Ascending aorta (tissue), 2 donors: ENCODE measurements around the gene CXCL12. TPM values are rescaled to one million over a fixed set of nuclear protein-coding genes. Genes with fewer than 3 reads are reported as not detected.

Experiments used
- DNase-seq, 2 donors: peaks; one replicate each; pipeline ENCODE4 v3.0.0-alpha.2; 2019; ENCODE audit warnings: low spot score in 2 of 2
- H3K27ac ChIP-seq, 2 donors: fragments of 200-600 bp; sonication (generic); one replicate each; pipeline ENCODE4 v1.5.1; 2016 to 2017; ENCODE audit warnings: mild to moderate bottlenecking in 1 of 2
- H3K27me3 ChIP-seq: fragments of 200-600 bp; sonication (generic); one replicate; pipeline ENCODE4 v1.5.1; 2017
- H3K36me3 ChIP-seq, 2 donors: fragments of 200-600 bp; sonication (generic); one replicate each; pipeline ENCODE4 v1.5.1; 2016
- H3K4me1 ChIP-seq, 2 donors: fragments of 200-600 bp; sonication (generic); one replicate each; pipeline ENCODE4 v1.5.1; 2016 to 2017; ENCODE audit warnings: mild to moderate bottlenecking in 1 of 2
- H3K4me3 ChIP-seq, 2 donors: fragments of 200-600 bp; sonication (generic); one replicate each; pipeline ENCODE4 v1.5.1; 2016 to 2017; ENCODE audit warnings: mild to moderate bottlenecking in 1 of 2
- H3K9me3 ChIP-seq, 2 donors: fragments of 200-600 bp; sonication (generic); one replicate each; pipeline ENCODE4 v1.5.1; 2016
- CTCF ChIP-seq, 3 experiments: fragments of 200-600 bp in 2 of 3; fragments of 450-650 bp in 1 of 3; sonication (generic) in 2 of 3; IDR thresholded peaks; one replicate each; pipeline ENCODE4 v1.5.1; 2016 to 2019; ENCODE audit warnings: antibody characterized with exemption in 3 of 3, mild to moderate bottlenecking in 1 of 3, moderate library complexity in 1 of 3
- intact Hi-C: fragments of 100-400 bp; cut with DNase I; formaldehyde crosslinking; loops from one replicate; pipeline ENCODE4 v1.15.1; 2023
- total RNA-seq: library from RNA; depleted of rRNA; stranded (reverse); fragments of >200 nt; gene quantifications from one replicate; pipeline ENCODE4 v1.1.0, GENCODE V29; 2016

Gene CXCL12
- total RNA-seq, 1 donor from 2014 or later: 288 TPM

- no peak for TF ChIP-seq CTCF (IDR thresholded peaks at IDR 0.05)
- intact Hi-C loops: no loop called here
- peaks cover 11 to 16% of the 10 kb centered on the region in 2 donors for H3K36me3 ChIP-seq
- no peaks in the 10 kb centered on the region for H3K27me3 ChIP-seq
- no peak overlapping the region for H3K27ac ChIP-seq
- no peaks in the 10 kb centered on the region for H3K9me3 ChIP-seq
- no peak for DNase-seq
- H3K4me3 ChIP-seq: no peak overlapping the region
- H3K4me1 ChIP-seq: no peaks in the 10 kb centered on the region
These were observed 14.1 kb downstream of the CXCL12 start for GRCh38 chr10:44370731-44371248.

GRCh38 chr10:44369854-44370253 lies 15.0 kb downstream of the CXCL12 start:
- Histone ChIP-seq H3K9me3 (no peaks in the 10 kb centered on the region), H3K4me1 (no peaks in the 10 kb centered on the region), H3K4me3 (no peak overlapping the region), H3K36me3 (peaks cover 4 to 16% of the 10 kb centered on the region in 2 donors), H3K27me3 (no peaks in the 10 kb centered on the region), H3K27ac (no peak overlapping the region)
- no peak for DNase-seq
- intact Hi-C loops: no loop called here
- no peak for TF ChIP-seq CTCF (IDR thresholded peaks at IDR 0.05)

- Histone ChIP-seq H3K36me3 (peaks cover 4 to 16% of the 10 kb centered on the region in 2 donors), H3K9me3 (no peaks in the 10 kb centered on the region), H3K4me1 (no peaks in the 10 kb centered on the region), H3K4me3 (no peak overlapping the region), H3K27me3 (no peaks in the 10 kb centered on the region), H3K27ac (no peak overlapping the region)
- intact Hi-C loops: no loop called here
- TF ChIP-seq CTCF (IDR thresholded peaks at IDR 0.05): no peak
- no peak for DNase-seq
These were observed 15.6 kb downstream of the CXCL12 start for GRCh38 chr10:44369296-44369695.

GRCh38 chr10:44368637-44369036 lies 16.3 kb downstream of the CXCL12 start:
- intact Hi-C loops: no loop called here
- H3K27me3 ChIP-seq: no peaks in the 10 kb centered on the region
- no peak for DNase-seq
- no peak overlapping the region for H3K27ac ChIP-seq
- H3K9me3 ChIP-seq: no peaks in the 10 kb centered on the region
- H3K36me3 ChIP-seq: peaks cover 3 to 10% of the 10 kb centered on the region in 2 donors
- no peaks in the 10 kb centered on the region for H3K4me1 ChIP-seq
- H3K4me3 ChIP-seq: no peak overlapping the region
- TF ChIP-seq CTCF (IDR thresholded peaks at IDR 0.05): no peak

GRCh38 chr10:44366941-44367630 lies 17.8 kb downstream of the CXCL12 start:
- no peak overlapping the region for H3K4me3 ChIP-seq
- TF ChIP-seq CTCF (IDR thresholded peaks at IDR 0.05): no peak
- no peaks in the 10 kb centered on the region for H3K36me3 ChIP-seq
- no peaks in the 10 kb centered on the region for H3K4me1 ChIP-seq
- no peaks in the 10 kb centered on the region for H3K27me3 ChIP-seq
- H3K27ac ChIP-seq: no peak overlapping the region
- no peaks in the 10 kb centered on the region for H3K9me3 ChIP-seq
- no peak for DNase-seq
- intact Hi-C loops: no loop called here
